GM23248 (cell line): ENCODE data around the gene FAM200C.

Experiments used
- EZH2 ChIP-seq: fragments of 200-600 bp; sonication (generic); IDR thresholded peaks from 2 replicates; pipeline ENCODE4 v1.6.1; 2018; ENCODE audit warnings: antibody characterized with exemption, mild to moderate bottlenecking; ENCODE audit not compliant: insufficient read depth, poor library complexity, severe bottlenecking
- EZH2phosphoT487 ChIP-seq: fragments of 200-600 bp; sonication (generic); IDR thresholded peaks from 2 replicates; pipeline ENCODE4 v1.6.1; 2018; ENCODE audit warnings: antibody characterized with exemption, moderate library complexity, mild to moderate bottlenecking, low read depth; ENCODE audit not compliant: insufficient read depth

DNA sequence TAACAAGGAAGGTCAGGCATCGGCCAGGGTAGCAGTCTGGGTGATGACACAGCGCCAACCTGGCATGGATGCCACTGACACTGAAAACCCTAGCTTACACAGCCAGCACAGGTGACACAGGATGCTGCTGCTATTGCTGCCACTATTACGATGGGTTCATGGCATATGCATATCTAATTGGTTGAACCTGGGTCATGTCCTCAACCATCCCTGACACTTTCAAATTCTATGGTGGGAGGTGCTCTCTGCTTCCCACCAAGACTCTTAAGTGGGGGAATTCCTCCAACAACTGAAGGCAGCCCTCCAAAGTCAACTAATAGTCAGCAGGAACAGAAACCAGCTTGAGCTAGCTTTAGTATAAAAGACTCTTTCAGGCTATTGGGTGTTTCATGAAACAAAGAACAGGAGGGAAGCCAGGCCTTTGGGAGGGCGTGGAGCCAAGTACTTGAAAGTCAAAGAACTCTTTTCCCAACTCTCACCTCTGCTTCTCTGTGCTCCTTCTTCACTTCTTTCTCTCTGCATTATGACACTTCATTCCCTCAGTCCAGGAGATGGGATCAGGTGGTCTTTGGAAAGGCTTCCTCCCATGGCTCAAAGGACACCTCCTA lies 43.1 kb upstream of the FAM200C start:
- TF ChIP-seq EZH2 (no peak), EZH2phosphoT487 (no peak)
